ENCODE measurements around the gene CDH8. TPM values are rescaled to one million over a fixed set of nuclear protein-coding genes. Genes with fewer than 3 reads are reported as not detected.

Gene CDH8
- total and polyA plus RNA-seq, 2 donors (not counting 3 experiments of a cell fraction or from before 2014, with no cell fraction given), result not detected

- Histone ChIP-seq H3K9me3 (replicated peaks; ENCODE audit: control insufficient read depth, insufficient read depth, low read length) (no peaks in the 10 kb centered on the region), H3K27ac (ENCODE audit: insufficient read depth, low read depth, low read length) (no peak overlapping the region), H3K9ac (replicated peaks; ENCODE audit: extremely low read depth, insufficient read depth, low read length) (no peak overlapping the region), H3K9me1 (replicated peaks; ENCODE audit: control insufficient read depth, extremely low read depth, insufficient read depth, low read length) (no peaks in the 10 kb centered on the region), H3K4me2 (ENCODE audit: insufficient read depth, low read length) (no peak overlapping the region), H3K27me3 (ENCODE audit: control insufficient read depth in 2 of 2, insufficient read depth in 2 of 2, low read length in 2 of 2) (no peaks in the 10 kb centered on the region), H3K4me1 (ENCODE audit: control insufficient read depth, extremely low read depth, insufficient read depth, low read length) (no peaks in the 10 kb centered on the region), H3K4me3 (replicated peaks in 1 of 3; ENCODE audit: insufficient read depth in 1 of 3, low read depth in 1 of 3, low read length in 3 of 3) (no peak overlapping the region), H4K20me1 (replicated peaks; ENCODE audit: control insufficient read depth, extremely low read depth, insufficient read depth, low read length) (no peaks in the 10 kb centered on the region), H3K79me2 (ENCODE audit: control insufficient read depth, insufficient read depth, low read length) (no peaks in the 10 kb centered on the region), H3K36me3 (ENCODE audit: control insufficient read depth in 2 of 2, extremely low read depth in 1 of 2, insufficient read depth in 2 of 2, low read length in 2 of 2) (no peaks in the 10 kb centered on the region), H2AFZ (ENCODE audit: low read depth, low read length) (no peak overlapping the region)
- FAIRE-seq, result no peak
- ChIA-PET CTCF (no interaction called here), POLR2A (no interaction called here)
- no peak for TF ChIP-seq POLR2AphosphoS5 (IDR thresholded peaks at IDR 0.05; ENCODE audit: insufficient read depth, low read depth, low read length)
- BruUV-seq (replicated peaks), result no TSS peak
- intact Hi-C loops (cut with micrococcal nuclease) (no loop called here), dilution Hi-C loops (cut with MboI; ENCODE audit: extremely low pct_ligation_motif_present, low sequenced_read_pairs) (no loop called here)
- DNase-seq (ENCODE audit: low read depth, low spot score), result no peak
Measured at GRCh38 chr16:61763013-61763412, 273.2 kb downstream of the CDH8 start.

GRCh38 chr16:61730997-61731396 is 305.2 kb downstream of the CDH8 start:
- Histone ChIP-seq H3K27ac (ENCODE audit: insufficient read depth, low read depth, low read length) (no peak overlapping the region), H3K27me3 (ENCODE audit: control insufficient read depth in 2 of 2, insufficient read depth in 2 of 2, low read length in 2 of 2) (no peaks in the 10 kb centered on the region), H3K9me1 (replicated peaks; ENCODE audit: control insufficient read depth, extremely low read depth, insufficient read depth, low read length) (no peaks in the 10 kb centered on the region), H3K9me3 (replicated peaks; ENCODE audit: control insufficient read depth, insufficient read depth, low read length) (no peaks in the 10 kb centered on the region), H3K9ac (replicated peaks; ENCODE audit: extremely low read depth, insufficient read depth, low read length) (no peak overlapping the region), H3K4me3 (replicated peaks in 1 of 3; ENCODE audit: insufficient read depth in 1 of 3, low read depth in 1 of 3, low read length in 3 of 3) (no peak overlapping the region), H3K79me2 (ENCODE audit: control insufficient read depth, insufficient read depth, low read length) (no peaks in the 10 kb centered on the region), H3K36me3 (ENCODE audit: control insufficient read depth in 2 of 2, extremely low read depth in 1 of 2, insufficient read depth in 2 of 2, low read length in 2 of 2) (no peaks in the 10 kb centered on the region), H3K4me2 (ENCODE audit: insufficient read depth, low read length) (no peak overlapping the region), H2AFZ (ENCODE audit: low read depth, low read length) (no peak overlapping the region), H4K20me1 (replicated peaks; ENCODE audit: control insufficient read depth, extremely low read depth, insufficient read depth, low read length) (no peaks in the 10 kb centered on the region), H3K4me1 (ENCODE audit: control insufficient read depth, extremely low read depth, insufficient read depth, low read length) (no peaks in the 10 kb centered on the region)
- DNase-seq (ENCODE audit: low read depth, low spot score), result no peak
- no TSS peak for BruUV-seq (replicated peaks)
- dilution Hi-C loops (cut with MboI; ENCODE audit: extremely low pct_ligation_motif_present, low sequenced_read_pairs), result no loop called here
- no peak for FAIRE-seq
- TF ChIP-seq FOS (IDR thresholded peaks at IDR 0.05; ENCODE audit: borderline replicate concordance, insufficient read depth, low read length), result no peak
- no peak for TF ChIP-seq MAX (IDR thresholded peaks at IDR 0.05; ENCODE audit: insufficient read depth, insufficient read length)
- TF ChIP-seq POLR2AphosphoS5 (IDR thresholded peaks at IDR 0.05; ENCODE audit: insufficient read depth, low read depth, low read length), result no peak
- no peak for TF ChIP-seq POLR2A (IDR thresholded peaks at IDR 0.05; ENCODE audit: low read depth, low read length)
- TF ChIP-seq GATA2 (IDR thresholded peaks at IDR 0.05; ENCODE audit: insufficient read depth, insufficient read length, low read depth, low read length), result no peak
- TF ChIP-seq MYC (IDR thresholded peaks at IDR 0.05; ENCODE audit: low read depth, low read length), result no peak
- no peak for TF ChIP-seq JUN (IDR thresholded peaks at IDR 0.05; ENCODE audit: borderline replicate concordance, insufficient read depth, insufficient read length, low read depth)
- TF ChIP-seq, protein P1, sequence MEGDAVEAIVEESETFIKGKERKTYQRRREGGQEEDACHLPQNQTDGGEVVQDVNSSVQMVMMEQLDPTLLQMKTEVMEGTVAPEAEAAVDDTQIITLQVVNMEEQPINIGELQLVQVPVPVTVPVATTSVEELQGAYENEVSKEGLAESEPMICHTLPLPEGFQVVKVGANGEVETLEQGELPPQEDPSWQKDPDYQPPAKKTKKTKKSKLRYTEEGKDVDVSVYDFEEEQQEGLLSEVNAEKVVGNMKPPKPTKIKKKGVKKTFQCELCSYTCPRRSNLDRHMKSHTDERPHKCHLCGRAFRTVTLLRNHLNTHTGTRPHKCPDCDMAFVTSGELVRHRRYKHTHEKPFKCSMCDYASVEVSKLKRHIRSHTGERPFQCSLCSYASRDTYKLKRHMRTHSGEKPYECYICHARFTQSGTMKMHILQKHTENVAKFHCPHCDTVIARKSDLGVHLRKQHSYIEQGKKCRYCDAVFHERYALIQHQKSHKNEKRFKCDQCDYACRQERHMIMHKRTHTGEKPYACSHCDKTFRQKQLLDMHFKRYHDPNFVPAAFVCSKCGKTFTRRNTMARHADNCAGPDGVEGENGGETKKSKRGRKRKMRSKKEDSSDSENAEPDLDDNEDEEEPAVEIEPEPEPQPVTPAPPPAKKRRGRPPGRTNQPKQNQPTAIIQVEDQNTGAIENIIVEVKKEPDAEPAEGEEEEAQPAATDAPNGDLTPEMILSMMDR (IDR thresholded peaks at IDR 0.05; ENCODE audit: extremely low read depth in 1 of 2, insufficient read depth in 1 of 2, low read depth in 1 of 2, low read length in 2 of 2), result no peak
- TF ChIP-seq EZH2 (IDR thresholded peaks at IDR 0.05; ENCODE audit: borderline replicate concordance, low read depth, low read length, severe bottlenecking), result no peak
- ChIA-PET POLR2A (no interaction called here), CTCF (no interaction called here)
- intact Hi-C loops (cut with micrococcal nuclease), result no loop called here
